GM18858 (cell line): Measurements from ENCODE around the gene BCL11B.

ENCODE experiments used
- ATAC-seq: cut with Tn5 transposase; IDR thresholded peaks from one replicate; pipeline ENCODE4 v1.9.1; 2021; ENCODE audit not compliant: unreplicated experiment

BCL11B gene

DNA sequence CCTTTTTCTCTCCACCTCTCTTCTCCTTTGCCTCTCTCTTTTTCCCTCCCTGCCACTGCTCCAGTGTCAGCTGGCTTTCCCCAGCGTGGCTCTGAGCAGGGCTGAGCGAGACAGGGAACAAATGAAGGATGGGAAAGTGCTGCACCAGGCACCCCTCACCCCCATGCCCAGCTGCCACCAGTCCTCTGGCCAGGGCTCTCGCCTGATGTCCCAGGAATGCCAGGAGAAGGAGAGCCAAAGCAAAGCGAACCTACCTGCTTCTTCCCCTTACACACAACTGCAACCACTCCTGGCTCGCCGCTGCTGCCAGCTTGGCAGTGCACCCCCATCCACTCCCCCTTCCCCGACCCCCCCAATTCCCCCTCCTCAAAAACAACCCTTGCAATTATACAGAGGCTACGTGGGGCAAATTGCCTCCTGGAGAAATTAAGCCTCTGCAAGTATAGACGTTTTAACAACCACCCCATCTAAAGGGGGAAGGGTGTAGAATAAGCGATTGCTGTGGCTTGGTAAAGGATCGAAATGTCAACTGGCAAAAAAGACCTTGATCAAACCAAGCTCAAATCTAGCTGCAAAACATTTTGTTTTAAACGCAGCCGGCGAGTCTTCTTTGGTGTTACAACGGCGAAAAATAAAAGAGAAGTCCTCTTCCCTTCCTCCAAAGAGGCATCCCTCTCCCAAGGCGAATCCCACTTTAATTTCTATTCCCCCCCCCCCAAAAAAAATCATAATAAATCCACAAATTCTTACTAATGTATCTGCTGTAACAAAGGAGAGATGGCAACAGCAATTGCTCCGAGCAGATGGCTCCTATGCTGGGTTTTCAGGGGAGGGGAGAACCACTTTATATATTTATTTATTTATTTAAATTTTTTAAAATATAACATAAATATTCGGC lies 2.9 kb downstream of the BCL11B start:
- no peak for ATAC-seq

DNA sequence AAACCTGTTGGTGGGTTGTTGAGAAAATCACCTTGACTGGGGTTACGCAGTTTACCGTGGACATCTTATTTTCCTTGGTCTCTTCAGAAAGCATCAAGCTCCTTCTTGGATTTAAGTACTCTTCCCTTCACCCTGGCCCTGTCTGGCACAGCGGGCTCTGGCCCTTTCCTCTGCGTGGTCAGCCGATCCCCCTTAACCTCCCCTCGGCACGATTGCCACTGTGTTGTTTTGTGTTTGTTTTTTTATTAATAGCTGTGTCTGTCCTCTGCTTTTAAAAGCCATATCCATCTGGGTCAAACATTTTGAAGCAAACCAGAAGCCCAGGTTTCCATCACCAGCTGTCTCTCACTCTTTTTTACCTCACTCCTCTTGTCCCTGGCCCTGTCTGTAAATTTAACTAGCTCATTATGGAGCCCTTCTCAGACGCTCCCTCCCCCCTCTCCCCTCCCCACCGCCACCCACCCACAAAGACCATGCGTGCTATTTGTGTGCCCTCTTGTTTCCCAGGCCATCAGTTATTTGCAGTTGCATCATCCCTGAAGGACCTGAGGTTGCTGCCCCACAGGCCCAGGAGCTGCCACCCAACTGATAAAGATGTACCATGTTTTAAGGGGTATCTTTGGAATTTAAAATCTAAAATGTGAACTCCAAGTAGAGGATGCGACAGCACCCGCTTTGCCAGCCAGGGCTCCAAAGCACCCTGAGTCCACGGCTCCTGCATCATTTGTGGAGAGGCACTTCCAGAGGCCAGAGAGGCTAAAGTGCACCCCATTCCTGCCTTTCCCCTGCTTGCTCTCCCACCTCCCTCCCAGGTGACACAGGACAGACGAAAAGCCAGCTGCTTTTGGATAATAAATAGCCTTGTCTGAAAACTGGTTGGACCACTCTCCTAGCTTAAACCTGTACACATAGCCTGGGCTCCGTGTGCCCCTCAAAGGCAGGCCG lies 3.9 kb downstream of the BCL11B start:
- ATAC-seq, result no peak

DNA sequence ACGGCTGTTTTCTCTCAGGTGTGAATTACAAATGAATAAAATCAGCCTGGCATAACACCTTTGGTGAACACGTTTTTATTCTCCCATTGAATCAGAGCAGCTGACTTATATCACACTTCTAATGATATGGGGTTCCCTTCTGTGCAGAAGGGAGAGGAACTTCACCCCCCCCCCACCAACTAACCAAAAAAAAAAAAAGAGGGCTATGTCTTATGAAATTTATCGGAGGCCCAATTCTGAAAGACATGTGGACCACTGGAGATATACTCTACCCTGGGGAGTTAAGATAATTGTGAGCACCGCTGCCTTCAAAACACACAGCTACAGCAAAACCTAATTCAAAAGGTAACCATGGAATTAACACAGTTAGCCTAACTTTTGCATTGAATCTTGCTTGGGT lies 4.6 kb downstream of the BCL11B start:
- ATAC-seq, result no peak

DNA sequence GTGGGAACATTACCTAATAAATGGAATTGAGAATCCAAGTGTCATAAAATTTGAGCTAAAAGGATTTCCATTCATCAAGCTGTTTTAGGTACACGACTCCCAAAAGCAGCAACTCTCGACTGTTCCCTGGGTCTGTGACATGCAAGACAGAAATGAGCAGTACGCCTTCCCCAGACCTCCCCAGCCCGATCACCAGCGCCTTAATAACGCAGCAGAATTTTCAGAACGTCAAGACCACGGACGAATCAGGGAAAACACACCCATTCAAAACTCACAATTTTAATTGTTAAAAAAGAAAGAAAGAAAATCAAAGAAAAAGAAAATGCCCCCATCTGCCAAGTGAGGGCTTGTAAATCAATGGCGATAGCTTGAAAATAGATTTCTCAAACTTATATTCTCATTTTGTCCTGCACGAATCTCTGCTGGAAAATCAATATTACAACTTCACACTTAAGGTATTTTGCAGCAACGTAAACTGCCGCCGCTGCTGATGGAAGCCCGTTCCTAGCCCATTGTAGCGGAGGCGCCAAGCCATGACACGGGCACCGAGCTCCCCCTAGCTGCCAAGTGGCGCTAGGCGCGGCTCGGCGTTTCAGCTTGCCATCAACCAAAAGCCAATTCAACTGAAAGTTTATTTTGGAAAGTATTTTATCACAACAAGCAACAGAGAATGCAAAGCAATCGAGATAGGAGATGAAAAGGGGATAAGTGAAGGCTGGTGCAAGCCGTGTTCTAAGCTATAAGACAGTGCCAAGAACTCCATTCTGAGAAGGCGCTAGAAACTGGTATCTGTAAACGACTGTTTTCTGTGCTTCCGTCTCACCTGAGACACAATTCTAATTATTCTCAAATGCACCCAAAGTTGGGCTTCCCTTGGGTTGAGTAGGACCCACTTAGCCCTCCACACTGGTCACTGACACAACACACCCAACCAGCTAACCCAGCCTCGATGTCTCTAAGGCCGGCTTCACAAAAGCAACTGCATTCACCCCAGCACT lies 5.5 kb downstream of the BCL11B start:
- peak; percentile 65 for ATAC-seq

DNA sequence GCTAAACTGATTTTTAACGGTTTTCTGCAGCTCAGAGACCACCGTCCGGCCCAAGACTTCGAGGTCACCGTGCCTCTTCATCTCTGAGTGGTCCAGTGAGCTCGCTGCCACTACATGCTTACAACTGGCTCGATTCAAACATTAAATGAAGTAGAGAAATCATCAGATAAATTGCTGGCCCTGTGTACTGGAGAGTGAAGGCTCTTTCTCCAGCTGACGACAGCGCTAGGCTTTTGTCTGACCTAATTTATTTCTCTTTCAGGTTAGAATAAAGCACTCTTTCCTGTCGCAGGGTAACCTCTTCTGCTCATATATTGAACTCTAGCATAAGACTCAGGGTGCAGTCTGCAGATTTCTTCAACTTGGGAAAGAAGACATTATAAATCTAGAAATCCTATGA lies 6.4 kb downstream of the BCL11B start:
- ATAC-seq, result no peak

DNA sequence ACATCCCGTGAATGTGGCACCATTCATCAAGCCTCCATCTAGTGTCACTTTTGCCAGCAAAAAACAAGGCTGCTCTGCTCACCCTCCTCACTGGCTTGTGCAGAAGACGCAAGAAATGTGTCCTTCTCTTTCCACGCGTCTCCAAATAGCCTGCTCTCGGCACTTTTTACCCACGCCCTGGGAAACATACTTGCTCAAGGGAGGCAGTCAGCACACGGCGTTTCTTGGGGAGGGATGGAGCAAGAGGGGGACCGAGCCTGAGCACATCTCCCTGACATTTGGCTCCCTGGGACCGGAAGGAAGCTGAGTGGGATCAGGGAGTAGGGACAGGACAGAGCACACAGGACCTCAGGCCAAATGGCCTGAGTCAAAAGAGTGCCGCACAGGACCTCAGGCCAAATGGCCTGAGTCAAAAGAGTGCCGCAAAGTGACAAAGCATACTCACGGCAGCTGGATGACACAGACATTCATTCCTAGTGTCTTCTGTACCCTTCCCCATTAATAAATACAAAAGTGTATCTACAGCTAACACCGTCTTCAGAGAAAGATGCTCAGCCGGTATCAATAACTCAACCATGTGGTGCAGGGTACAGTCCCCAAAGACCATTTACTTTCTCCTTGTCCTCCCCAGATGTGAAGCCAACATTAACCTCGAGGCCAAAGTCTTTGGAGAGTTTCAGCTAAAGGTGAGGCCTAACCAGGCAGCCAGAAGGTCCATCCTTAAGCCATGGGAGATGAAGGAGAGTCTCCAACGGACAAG lies 7.1 kb downstream of the BCL11B start:
- ATAC-seq, result no peak

DNA sequence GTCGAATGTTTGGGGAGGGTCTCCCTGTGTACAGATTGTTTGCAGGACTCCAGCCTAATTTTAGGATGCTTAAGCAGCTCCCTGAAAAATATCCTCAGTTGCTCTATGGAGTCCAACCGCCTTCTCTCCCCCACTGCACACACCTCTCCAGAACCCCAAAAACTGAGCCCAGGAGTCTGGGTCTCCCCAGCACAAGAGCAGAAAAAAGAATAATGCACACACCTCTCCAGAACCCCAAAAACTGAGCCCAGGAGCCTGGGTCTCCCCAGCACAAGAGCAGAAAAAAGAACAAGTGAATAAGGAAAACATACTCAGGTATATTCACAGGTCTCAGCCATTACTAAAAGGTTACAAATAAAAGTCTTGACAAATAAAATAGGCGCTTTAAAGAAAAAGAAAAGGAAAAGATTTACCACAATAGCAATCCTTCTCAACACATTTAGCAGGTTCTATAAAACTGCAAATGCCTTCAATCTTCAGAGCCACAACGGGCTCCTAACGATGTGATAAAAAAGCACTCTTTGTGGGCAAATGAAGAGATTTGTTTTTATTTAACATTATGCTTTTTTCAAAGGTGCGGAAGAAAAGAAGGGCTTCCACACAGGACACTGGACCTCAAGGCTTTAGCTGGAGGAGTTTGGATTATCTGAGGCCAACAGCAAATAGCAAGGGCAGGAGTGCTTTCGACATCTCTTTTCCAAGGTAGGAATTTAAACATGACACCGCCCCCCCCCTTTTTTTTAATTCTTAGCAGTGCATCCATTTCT lies 8.2 kb downstream of the BCL11B start:
- no peak for ATAC-seq

DNA sequence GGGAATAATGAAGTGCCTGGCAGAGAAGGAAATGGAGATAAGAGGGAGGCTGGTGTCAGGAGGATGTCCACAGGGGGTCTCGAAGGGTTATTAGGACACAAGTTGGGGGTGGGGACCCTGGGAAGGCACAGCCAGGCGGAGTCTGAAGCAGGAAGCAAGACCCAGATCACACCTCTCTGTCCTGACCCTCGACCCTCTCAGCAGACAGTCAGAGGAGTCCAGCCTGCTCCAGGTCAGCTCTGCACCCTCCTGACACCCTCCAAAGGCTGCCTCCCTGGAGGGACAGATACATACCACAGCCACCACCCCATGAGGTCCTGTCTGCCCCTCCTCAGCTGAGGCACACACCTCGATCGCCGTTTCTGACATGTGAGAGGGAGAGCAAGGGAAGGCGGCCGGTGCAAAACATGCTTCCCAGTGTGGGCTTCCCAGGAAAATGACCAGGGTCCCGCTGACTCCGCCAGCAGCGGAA lies 9.0 kb downstream of the BCL11B start:
- no peak for ATAC-seq

DNA sequence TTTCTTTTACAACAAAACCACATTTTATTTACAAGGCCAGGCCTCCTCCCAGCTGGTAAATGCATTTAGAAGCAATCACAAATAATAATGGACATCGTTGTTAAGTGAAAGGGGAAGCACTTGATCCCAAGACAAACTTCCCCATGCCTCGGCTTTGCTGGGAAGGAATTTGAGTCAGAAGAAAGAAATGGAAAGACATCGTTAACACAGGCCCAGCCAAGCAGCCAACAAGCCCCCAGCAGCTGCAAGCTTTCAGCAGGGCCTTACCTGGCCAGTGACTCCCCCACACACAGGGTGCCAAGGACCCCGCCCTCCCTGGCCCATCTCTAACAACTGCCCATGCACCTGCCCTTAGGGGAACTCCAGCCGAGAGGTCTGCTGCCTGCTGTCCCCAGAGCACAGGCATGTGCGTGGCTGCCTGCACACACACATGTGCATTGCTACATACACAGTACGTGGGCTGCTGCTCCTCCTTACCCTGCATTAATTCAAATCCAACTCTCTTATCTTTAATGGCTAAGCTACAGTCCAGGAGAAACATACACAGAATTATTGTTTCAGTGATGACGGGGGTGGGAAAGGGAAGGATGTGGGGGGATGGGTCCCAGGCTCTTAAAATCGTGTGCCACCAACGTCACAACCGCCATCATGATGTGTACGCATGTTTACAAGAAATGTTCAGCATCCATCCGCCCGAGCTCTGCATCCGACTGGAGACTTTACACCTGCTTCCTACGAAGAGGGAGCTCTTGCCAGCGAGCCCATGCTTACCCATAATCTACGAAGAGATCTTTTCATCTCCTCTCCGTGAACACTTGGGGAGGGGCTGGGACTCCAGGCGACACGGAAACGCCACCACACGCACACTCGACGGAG lies 9.8 kb downstream of the BCL11B start:
- ATAC-seq, result no peak

DNA sequence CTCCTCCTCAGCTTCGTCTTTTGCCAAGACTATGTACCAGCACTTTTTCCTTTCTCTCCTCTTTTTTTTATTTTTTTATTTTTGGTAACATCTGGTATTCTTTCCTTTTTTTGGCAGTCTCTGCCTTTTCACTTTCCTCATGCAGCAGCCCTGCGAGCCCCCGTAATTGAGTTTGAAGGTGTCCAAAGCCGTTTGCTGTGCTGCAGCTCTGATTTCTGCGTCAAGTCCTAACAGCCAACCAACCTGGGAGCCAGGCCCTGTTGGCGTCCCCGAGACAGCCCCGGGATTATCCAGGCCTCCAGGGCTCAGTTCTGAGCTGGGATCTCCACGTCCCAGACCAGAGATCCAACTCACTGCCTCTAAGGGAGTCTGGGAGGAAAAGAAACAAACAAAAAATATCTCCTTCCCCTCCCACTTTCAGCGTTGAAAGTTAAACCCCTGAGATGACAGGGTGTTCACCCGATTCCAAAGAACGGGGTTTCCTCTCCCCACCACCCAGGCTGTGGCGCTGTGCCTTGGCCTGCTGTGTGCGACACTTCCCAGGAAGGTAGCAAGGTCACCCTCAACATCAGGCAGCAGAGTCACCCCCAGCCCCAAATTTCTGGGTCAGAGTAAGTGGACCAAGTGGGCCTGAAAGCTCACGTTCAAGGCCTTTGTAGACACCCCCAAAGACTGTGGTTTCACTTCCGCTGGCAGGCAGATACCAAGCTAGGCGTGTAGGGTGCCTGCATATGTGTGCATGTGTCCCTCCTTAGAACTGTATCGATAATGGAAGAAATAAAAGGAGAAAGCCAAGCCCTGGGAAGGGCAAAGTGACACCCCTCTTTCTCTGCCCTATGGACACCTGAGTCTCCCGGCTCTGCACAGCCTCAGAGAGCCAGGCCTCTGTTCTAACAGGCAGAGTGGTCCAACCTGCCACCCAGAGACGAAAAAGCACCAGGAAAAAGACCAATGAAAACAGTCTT lies 11.1 kb downstream of the BCL11B start:
- no peak for ATAC-seq

DNA sequence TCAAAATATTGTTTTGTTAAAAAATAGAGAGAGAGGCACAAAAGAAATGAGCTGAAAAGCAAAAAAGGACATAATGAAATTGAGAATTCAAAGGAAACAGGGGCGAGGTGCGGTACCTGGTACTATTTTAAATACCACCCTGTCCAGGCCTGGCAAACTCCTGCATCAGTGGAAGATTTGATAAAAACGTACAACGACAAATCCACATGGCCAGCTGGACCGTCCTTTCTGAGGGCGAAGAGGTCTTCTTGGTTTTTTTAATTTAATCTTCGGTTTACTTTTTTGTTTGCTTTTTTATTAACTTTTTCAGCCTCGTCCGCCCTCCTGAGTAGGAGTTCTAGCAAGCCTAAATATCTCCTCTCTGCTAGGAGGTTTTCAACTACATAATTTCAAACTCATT lies 11.9 kb downstream of the BCL11B start:
- no peak for ATAC-seq

DNA sequence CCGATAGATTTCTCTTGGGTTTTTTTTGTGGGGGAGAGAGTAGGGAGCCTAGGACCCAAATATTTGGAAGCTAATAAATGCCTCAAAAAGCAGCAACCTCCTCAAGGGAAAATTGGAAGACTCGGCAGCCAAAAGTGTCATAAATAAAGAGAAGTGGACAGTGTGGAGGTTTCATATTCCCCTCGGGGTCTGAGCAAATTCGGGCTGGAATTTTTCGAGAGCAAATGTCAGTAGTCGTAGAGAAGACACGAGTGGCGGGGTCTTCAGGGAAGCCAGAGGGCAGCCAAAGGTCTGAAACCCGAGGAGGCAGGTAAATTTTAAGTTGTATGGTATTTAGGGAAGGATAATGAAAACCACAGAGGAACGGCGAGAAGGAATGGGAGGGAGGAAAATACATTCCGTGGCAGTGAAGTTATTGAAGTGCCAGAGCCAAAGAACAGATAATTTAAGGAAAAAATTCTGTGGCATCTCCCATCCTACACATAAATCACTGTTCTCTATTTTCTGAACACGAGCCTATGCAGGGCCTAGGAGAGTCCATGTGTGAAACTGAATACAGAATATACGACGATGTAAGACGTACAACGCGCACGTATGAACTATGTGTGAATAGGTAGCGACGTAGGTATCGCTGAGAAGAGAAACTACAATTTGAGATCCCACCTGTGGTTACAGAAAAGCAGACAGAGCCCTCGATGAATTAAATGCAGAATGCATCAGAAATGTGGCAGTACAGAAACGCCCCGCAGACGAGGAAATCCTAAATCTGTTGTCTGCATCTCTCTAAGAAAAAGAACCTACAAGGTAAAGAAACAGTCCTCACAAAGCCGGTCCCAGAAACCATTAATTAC lies 12.9 kb downstream of the BCL11B start:
- no peak for ATAC-seq

DNA sequence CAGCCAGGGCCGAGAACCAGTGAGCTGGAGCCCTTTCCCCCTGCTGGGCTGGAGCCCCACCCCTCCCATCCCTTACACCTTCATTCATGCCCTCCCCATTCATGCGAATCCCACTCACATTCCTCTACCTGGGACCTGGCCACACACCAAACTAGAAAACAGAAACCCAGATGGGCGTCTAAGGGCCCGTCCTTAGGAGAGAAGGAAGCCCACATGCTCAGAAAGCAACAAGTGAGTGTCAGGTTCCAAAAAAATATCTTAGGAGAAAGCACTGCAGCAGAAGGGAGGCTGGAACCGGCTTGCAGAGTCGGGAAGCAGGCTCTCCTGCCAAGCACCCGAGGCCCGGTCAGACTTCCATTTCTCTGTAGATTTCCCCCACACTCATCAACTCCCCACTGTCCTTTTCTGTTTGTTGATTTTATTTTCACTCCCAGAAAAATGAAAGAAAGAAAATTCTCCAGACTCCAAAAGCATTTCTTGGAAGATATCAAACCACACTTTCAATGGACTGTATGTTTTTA lies 13.6 kb downstream of the BCL11B start:
- ATAC-seq, result no peak

DNA sequence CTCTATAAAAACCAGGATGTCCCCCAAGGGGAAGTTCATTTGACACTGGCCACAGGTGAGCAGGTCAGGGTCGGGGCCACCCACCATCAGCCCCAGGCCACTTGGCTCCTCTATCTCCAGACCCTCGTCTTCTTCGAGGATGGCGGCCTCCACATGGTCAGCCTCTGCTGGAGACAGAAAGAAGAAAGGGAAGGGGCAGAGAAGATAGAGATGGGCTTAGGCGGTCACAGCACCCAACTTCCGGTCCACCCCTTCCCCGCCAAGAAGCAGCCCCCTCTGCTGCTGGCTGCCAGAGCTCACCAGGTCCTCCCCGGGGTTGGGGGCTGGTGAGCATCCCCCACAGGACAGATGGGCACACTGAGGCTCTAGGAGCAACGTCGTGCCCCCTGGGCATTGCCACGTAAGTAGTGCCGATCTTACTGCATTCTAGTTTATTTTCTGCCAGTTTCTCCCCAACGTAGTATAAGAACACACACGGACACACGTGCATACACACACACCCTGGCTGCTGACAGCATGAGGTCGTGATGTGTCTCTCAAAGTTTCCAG lies 14.2 kb downstream of the BCL11B start:
- no peak for ATAC-seq

DNA sequence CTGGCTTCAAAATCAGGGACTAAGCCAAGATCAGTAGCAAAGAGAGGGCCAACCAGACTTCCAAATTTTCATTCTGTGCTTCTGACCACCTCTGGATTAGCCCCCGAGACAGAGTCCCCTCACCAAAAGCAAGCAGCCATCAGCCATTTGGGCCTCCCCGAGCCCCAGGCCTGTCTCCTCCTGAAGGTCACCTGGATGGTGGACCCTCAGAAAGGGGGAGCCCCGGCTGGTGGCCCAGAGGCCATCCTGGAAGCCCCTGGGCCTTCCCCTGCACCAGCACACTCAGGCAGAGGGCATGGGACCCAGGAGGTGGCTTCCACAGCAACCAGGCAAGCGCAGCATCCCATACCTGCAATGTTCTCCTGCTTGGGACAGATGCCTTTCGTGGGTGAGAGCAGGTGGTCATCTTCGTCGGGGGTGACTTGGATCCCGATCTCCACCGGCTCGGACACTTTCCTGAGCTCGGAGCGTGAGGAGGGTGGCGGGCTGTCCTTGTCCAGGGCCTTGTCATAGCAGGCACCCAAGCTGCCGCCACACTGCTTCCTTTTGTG lies 14.8 kb downstream of the BCL11B start:
- ATAC-seq, result no peak
